Thyroid gland (tissue), 4 donors: ENCODE data around the gene NELL2. TPM values are rescaled to one million over a fixed set of nuclear protein-coding genes. Genes with fewer than 3 reads are reported as not detected.

Experiments
- DNase-seq, 2 donors: peaks; one replicate each; pipeline ENCODE4 v3.0.0-alpha.2; 2019
- H3K27ac ChIP-seq, 3 donors: fragments of 200-600 bp; sonication (generic); 1 replicate in 2 of 3; 2 replicates in 1 of 3; pipeline ENCODE4 v1.5.1; 2016 to 2019; ENCODE audit warnings: mild to moderate bottlenecking in 1 of 3, moderate library complexity in 1 of 3
- H3K27me3 ChIP-seq: fragments of 200-600 bp; sonication (generic); one replicate; pipeline ENCODE4 v1.5.1; 2019
- H3K36me3 ChIP-seq, 2 donors: fragments of 200-600 bp; sonication (generic); one replicate each; pipeline ENCODE4 v1.5.1; 2016 to 2019
- H3K4me1 ChIP-seq, 2 donors: fragments of 200-600 bp; sonication (generic); one replicate each; pipeline ENCODE4 v1.5.1; 2017 to 2019
- H3K4me3 ChIP-seq, 3 donors: fragments of 200-600 bp; sonication (generic); replicated peaks in 1 of 3; 1 replicate in 2 of 3; 2 replicates in 1 of 3; pipeline ENCODE4 v1.5.1; 2016; ENCODE audit warnings: mild to moderate bottlenecking in 1 of 3
- H3K9me3 ChIP-seq: fragments of 200-600 bp; sonication (generic); one replicate; pipeline ENCODE4 v1.5.1; 2017
- POLR2A ChIP-seq, 2 donors: fragments of 450-650 bp; IDR thresholded peaks; one replicate each; pipeline ENCODE4 v1.6.1; 2017; ENCODE audit warnings: antibody characterized with exemption in 2 of 2, mild to moderate bottlenecking in 2 of 2, moderate library complexity in 1 of 2
- WGBS, 2 donors: methylation state at CpG; one replicate each; pipeline ENCODE4 v1.1.5; 2017; 5-methylcytosine and 5-hydroxymethylcytosine counted together
- intact Hi-C: fragments of 100-400 bp; cut with DNase I; formaldehyde crosslinking; loops from one replicate; pipeline ENCODE4 v1.15.1; 2023
- total RNA-seq, 4 donors: library from RNA; depleted of rRNA; stranded (reverse); fragments of >200 nt; gene quantifications; one replicate each; pipeline ENCODE4 v1.2.3, GENCODE V29; 2016
- TF ChIP-seq, protein P1 (sequence below), 6 experiments: fragments of 200-600 bp in 3 of 6; fragments of 450-650 bp in 3 of 6; sonication (generic) in 3 of 6; IDR thresholded peaks; one replicate each; pipeline ENCODE4 v1.5.1; 2016 to 2019; ENCODE audit warnings: antibody characterized with exemption in 6 of 6, mild to moderate bottlenecking in 2 of 6, inconsistent platforms in 1 of 6, moderate library complexity in 1 of 6

The NELL2 gene
- total RNA-seq, 4 donors from 2014 or later = 22.2 to 32.0 (median 26.5) TPM

- Histone ChIP-seq H3K36me3 (no peaks in the 10 kb centered on the region), H3K9me3 (no peaks in the 10 kb centered on the region), H3K27me3 (no peaks in the 10 kb centered on the region), H3K4me1 (no peaks in the 10 kb centered on the region), H3K4me3 (no peak overlapping the region), H3K27ac (no peak overlapping the region)
- DNase-seq = no peak
- intact Hi-C loops = no loop called here
- no peak for TF ChIP-seq POLR2A (IDR thresholded peaks at IDR 0.05)
- TF ChIP-seq, protein P1, sequence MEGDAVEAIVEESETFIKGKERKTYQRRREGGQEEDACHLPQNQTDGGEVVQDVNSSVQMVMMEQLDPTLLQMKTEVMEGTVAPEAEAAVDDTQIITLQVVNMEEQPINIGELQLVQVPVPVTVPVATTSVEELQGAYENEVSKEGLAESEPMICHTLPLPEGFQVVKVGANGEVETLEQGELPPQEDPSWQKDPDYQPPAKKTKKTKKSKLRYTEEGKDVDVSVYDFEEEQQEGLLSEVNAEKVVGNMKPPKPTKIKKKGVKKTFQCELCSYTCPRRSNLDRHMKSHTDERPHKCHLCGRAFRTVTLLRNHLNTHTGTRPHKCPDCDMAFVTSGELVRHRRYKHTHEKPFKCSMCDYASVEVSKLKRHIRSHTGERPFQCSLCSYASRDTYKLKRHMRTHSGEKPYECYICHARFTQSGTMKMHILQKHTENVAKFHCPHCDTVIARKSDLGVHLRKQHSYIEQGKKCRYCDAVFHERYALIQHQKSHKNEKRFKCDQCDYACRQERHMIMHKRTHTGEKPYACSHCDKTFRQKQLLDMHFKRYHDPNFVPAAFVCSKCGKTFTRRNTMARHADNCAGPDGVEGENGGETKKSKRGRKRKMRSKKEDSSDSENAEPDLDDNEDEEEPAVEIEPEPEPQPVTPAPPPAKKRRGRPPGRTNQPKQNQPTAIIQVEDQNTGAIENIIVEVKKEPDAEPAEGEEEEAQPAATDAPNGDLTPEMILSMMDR (IDR thresholded peaks at IDR 0.05) = no peak
These were observed 220.3 kb downstream of the NELL2 start for GRCh38 chr12:44655846-44656245.

GRCh38 chr12:44654646-44655639 is 221.2 kb downstream of the NELL2 start:
- TF ChIP-seq, protein P1 (IDR thresholded peaks at IDR 0.05) = no peak
- no peaks in the 10 kb centered on the region for H3K27me3 ChIP-seq
- H3K4me3 ChIP-seq = no peak overlapping the region
- no peak overlapping the region for H3K27ac ChIP-seq
- no peaks in the 10 kb centered on the region for H3K36me3 ChIP-seq
- intact Hi-C loops = no loop called here
- DNase-seq = no peak
- no peaks in the 10 kb centered on the region for H3K4me1 ChIP-seq
- WGBS, 2 donors = 59 to 63% methylated on average over 12 of the region's 12 CpGs
- no peaks in the 10 kb centered on the region for H3K9me3 ChIP-seq

DNA sequence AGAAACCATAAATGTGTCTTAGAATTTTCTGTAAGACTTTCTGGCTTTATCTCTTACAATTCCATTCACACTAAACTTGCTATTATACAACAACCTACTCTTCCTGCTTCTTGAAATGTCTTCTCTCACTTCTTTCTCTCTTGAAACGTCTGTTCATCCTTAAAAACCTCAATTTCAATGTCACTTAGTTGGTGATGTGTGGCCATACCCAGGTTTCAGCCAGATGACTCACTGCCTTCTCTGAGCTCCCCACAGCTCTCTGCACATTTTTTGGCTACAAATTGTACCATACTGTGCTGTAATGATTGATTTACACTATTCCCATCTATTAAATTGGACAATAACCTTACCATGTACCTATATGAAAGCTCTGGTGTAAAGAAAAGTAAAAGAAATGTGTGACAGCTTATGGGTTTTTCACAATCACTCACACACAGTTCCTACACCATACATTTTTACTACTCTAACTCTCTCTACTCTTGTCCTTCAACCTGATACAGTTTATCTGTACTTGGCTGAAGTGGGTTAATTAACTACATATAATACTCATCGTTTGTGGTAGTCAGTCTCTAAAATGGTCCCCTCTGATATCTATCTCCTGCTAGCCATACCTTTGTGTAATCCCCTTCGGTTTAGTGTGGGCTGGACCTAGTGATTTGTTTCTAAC is 222.1 kb downstream of the NELL2 start:
- H3K4me1 ChIP-seq = no peaks in the 10 kb centered on the region
- no peak overlapping the region for H3K4me3 ChIP-seq
- no peaks in the 10 kb centered on the region for H3K36me3 ChIP-seq
- H3K9me3 ChIP-seq = no peaks in the 10 kb centered on the region
- H3K27me3 ChIP-seq = no peaks in the 10 kb centered on the region
- no peak for DNase-seq
- intact Hi-C loops = no loop called here
- TF ChIP-seq, protein P1 (IDR thresholded peaks at IDR 0.05) = no peak
- no peak for TF ChIP-seq POLR2A (IDR thresholded peaks at IDR 0.05)
- 55 to 65% methylated on average over 3 of the region's 3 CpGs for WGBS, 2 donors
- no peak overlapping the region for H3K27ac ChIP-seq

DNA sequence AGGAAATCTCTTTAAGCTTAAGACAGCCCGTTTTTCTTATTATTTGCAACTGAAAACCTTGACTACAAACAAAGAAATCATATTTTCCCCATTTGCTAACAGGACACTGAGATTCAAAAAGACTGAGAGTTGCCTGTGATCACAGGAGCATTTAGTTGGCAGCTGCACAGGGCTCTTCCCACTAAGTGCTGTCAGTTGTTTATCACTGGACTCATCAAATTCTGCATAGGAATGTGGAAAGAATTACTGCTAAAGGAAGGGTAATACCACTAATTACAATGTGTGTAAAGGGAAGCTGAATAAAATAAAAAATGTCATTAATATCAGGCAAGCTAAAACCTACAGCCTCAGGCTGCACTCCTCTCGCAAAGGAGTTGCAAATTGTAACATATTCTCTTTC is 226.4 kb downstream of the NELL2 start:
- Histone ChIP-seq H3K9me3 (no peaks in the 10 kb centered on the region), H3K27me3 (no peaks in the 10 kb centered on the region), H3K4me3 (no peak overlapping the region), H3K36me3 (no peaks in the 10 kb centered on the region), H3K27ac (no peak overlapping the region), H3K4me1 (no peaks in the 10 kb centered on the region)
- intact Hi-C loops = no loop called here
- TF ChIP-seq, protein P1 (IDR thresholded peaks at IDR 0.05) = no peak
- TF ChIP-seq POLR2A (IDR thresholded peaks at IDR 0.05) = no peak
- no peak for DNase-seq
- 82 to 90% methylated on average over 2 of the region's 2 CpGs for WGBS, 2 donors
